HG02981 (cell line): ENCODE results near the gene TAS2R20.
"Not testable (repeated sequence)": the region's sequence is repeated elsewhere in the genome, so short reads cannot be mapped to it uniquely, and the experiment has no call there.

Source experiments
- ATAC-seq: cut with Tn5 transposase; IDR thresholded peaks from one replicate; pipeline ENCODE4 v1.9.1; 2021; ENCODE audit warnings: mild to moderate bottlenecking, moderate library complexity; ENCODE audit not compliant: unreplicated experiment

Gene TAS2R20, protein sequence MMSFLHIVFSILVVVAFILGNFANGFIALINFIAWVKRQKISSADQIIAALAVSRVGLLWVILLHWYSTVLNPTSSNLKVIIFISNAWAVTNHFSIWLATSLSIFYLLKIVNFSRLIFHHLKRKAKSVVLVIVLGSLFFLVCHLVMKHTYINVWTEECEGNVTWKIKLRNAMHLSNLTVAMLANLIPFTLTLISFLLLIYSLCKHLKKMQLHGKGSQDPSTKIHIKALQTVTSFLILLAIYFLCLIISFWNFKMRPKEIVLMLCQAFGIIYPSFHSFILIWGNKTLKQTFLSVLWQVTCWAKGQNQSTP

DNA sequence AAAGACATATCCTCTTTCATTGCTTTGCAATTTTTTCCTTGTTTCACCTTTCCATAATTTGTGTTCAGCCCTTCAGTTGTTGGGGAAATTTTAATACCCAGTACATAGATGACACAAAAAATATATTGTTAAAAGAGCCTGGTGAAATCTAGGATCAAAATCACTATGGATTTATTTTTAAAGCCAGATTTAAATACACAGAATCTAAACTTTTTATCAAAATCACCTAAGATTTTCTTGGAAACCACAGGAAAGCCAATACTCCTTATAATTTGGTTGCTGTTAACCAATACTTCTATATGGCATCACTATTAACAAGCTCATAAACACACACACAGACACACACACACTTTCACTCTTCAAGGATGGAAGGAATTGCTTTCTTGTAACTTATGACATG, at the start of gene TAS2R20:
TAS2R20 (minus strand) TSS at position 101 of the 400 bp plus-strand sequence. CDS start 429 bp downstream, outside the sequence.
- no peak for ATAC-seq

DNA sequence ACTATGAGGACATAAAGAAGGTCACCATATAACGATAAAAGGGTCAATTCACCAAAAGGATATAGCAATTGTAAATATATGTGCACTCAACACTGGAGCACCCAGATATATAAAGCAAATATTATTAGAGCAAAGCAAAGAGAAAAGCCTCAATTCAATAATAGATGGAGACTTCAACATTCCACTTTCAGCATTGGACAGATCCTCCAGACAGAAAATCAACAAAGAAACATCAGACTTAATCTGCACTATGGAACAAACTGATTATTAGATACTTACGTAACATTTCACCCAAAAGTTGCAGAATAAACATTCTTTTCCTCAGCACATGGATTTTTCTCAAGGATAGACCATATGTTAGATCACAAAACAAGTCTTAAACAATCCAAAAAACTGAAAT, 43.3 kb upstream of the TAS2R20 start:
- not testable (repeated sequence) for ATAC-seq

- no peak for ATAC-seq
Measured at GRCh38 chr12:11040162-11040561, 42.1 kb upstream of the TAS2R20 start.

- ATAC-seq = no peak
Measured at GRCh38 chr12:11039171-11039570, 41.1 kb upstream of the TAS2R20 start.

GRCh38 chr12:11033959-11034358, 35.9 kb upstream of the TAS2R20 start:
- ATAC-seq = peak; percentile 60

GRCh38 chr12:11031307-11031706, 33.2 kb upstream of the TAS2R20 start, which contains the start of gene TAS2R31:
Gene TAS2R31 (minus strand): TSS chr12:11031407. CDS start chr12:11031335, 72 bp downstream.
- ATAC-seq = no peak

DNA sequence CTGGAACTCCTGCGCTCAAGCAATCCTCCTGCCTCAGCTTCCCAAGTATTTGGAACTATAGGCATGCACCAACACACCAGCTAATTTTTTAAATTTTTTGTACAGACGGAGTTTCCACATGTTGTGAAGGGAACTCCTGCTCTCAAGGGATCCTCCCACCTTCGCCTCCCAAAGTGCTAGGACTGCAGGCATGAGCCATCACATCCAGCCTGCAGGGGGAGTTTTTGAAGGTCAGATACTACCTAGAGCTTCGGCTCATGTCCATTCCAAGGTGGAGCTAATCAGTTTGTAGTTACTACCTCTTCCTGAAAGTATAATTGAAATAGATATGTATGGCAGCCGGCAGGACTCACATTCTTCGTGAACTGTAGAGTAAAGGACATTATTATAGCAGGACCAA, 28.0 kb upstream of the TAS2R20 start:
- ATAC-seq = no peak

GRCh38 chr12:11023387-11023786, 25.3 kb upstream of the TAS2R20 start:
- no peak for ATAC-seq

- ATAC-seq = no peak
Measured at GRCh38 chr12:11022520-11022919, 24.4 kb upstream of the TAS2R20 start, which contains the start of gene TAS2R19. Gene TAS2R19 (minus strand): TSS chr12:11022620. CDS start chr12:11022571, 49 bp downstream.

GRCh38 chr12:11016937-11017336, 18.8 kb upstream of the TAS2R20 start:
- no peak for ATAC-seq

- no peak for ATAC-seq
Measured at GRCh38 chr12:11015775-11016430, 17.8 kb upstream of the TAS2R20 start.

- ATAC-seq = no peak
Measured at GRCh38 chr12:11014234-11014633, 16.1 kb upstream of the TAS2R20 start.

DNA sequence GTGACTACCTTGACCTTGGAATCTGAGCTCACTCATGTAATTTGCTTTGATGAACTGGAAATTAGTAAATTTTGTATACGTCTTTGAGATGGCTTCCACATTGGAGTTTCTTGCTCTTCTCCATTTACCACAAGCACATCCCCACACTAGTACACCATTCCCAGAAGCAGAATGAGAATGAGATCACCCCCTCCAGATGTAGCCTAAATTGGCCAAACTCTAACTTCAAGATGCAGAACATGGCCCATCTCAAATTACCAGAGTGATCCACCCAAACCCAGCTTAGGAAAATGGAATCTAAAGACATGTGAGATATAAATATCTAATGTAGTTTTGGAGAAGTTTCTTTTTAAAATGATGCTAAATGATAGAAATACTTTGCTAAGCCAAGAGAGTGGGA, 9.5 kb upstream of the TAS2R20 start:
- no peak for ATAC-seq

- no peak for ATAC-seq
Measured at GRCh38 chr12:10994307-10994706, 3.8 kb downstream of the TAS2R20 start.

- no peak for ATAC-seq
Measured at GRCh38 chr12:10989107-10989506, 9.0 kb downstream of the TAS2R20 start.

DNA sequence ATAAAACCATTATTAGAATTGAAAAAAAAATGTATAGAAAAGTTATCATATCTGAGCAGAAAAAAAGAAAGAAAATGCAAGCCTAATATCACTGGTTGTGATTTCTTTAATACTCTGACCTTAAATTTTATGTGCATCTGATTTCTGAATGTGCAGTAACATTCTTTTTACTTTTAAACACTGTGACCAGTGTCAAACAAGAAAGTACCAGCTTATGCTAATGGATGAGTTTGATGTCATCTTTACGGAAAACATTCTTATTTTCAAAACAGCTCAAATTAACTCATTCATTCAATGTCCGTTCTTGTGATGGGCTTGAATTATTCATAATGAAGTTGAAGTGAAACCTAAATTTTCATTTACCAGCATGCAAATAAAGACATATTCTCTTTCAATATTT, 11.3 kb downstream of the TAS2R20 start, which contains the start of gene TAS2R50:
TAS2R50 (minus strand) TSS at position 101 of the 400 bp plus-strand sequence; CDS start at position 49, 52 bp downstream.
- no peak for ATAC-seq

GRCh38 chr12:10982244-10982643, 15.9 kb downstream of the TAS2R20 start:
- ATAC-seq = peak; percentile 37

DNA sequence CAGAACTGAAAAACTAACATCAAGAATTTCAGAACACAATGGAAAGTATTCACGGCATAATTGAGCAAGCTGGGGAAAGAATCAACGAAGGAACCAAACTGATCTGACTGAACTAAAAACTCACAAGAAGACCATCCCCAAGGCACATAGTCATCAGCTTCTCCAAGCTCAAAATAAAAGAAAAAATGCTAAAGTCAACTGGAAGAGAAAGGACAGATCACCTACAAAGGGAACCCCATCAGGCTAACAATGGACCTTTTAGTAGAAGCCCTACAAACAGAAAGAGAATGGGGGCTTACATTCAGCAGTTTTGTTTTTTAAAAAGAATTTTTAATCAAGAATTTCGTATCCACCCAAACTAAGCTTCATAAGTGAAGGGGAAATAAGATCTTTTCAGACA, 23.1 kb downstream of the TAS2R20 start:
- ATAC-seq = no peak

DNA sequence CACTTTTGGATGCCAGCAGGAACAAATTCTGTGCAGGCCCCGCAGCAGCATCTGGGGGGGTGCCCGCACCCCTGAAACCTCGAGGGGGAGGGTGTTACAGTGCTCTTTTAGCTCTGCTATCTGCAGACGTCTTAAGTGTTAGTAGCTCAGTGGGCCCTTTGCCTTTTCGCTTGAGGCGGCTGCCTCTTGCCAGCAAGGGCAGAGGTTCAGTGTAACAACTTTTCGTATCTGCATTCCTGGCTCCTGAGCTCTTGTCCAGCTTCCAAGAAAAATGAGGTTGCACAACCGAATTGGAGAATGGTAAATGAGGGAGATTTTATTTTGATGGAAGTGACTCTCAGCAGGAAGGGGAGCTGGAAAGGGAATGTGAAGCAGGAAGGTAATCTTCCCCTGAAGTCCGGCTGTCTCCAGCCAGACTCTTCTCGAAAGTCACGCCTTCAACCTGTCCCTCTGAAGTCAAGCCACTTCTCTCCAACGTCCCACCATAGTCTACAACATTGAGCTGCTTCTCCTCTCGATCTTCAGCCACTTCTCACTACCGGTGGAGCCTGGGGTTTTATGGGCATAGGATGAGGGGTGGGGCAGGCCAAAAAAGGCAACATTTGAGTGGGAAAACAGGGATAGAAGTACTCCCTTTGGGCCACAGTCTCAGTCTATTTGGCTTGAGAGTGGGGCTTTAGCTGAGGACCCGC, 29.2 kb downstream of the TAS2R20 start:
- ATAC-seq = no peak

- ATAC-seq = no peak
Measured at GRCh38 chr12:10967409-10967808, 30.7 kb downstream of the TAS2R20 start.

DNA sequence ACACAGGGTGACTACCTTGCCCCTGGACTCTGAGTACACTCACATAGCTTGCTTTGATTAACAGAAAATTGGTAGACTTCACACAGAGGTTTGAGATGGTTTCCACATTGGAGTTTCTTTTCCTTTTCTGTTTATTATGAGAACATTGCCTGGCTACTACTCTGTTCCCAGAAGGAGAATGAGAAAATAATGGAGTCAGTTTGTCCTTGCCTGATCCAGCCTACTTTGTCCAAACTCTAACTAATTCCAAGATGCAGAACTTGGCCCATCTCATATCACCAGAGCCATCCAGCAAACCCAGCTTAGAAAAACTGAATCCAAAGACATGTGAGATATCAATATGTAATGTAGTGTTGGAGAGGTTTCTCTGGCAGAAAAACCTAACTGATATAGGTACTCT, 31.8 kb downstream of the TAS2R20 start:
- ATAC-seq = no peak
